ENCODE data around the gene TBC1D23.

The TBC1D23 gene

DNA sequence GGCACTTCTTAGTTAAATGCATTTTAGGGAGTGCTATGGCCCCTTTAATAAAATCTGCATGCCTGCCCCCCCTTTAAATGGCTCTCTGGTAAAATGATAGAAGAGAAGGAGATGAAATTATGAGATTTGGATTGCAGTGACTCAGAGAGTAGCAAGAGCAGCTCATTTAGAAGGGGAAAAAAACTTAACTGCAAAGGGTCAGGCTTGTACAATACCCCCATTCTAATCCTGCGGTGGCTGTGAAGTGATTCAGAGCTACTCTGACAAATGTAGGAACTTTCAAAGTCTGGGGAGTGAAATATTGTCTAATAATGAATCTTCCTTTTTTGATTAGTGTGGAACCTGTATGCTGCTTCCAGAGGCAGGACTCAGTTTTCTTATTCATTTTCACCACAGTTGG lies 44.1 kb upstream of the TBC1D23 start:
- H3K4me3 ChIP-seq (ENCODE audit: low read depth, low read length), result no peak overlapping the region
- no peak for TF ChIP-seq ZBTB20 (tag by site-specific recombination; IDR thresholded peaks at IDR 0.05)
- no peak for TF ChIP-seq ZSCAN23 (tag by site-specific recombination; IDR thresholded peaks at IDR 0.05)
- TF ChIP-seq BCL11A (tag by site-specific recombination; IDR thresholded peaks at IDR 0.05; ENCODE audit: low read depth), result no peak
- TF ChIP-seq ZBTB17 (tag by site-specific recombination; IDR thresholded peaks at IDR 0.05), result no peak
- no peak for TF ChIP-seq GLIS1 (tag by site-specific recombination; IDR thresholded peaks at IDR 0.05)
- no peaks in the 10 kb centered on the region for H3K36me3 ChIP-seq (ENCODE audit: control insufficient read depth in 2 of 2, insufficient read depth in 1 of 2, low read length in 2 of 2)
- H3K9me3 ChIP-seq (ENCODE audit: control insufficient read depth, insufficient read depth, low read depth, low read length), result no peaks in the 10 kb centered on the region
- POLR2A ChIA-PET, result no interaction called here
- CTCF ChIA-PET, result interaction anchor here (0.7 kb wide), 1 partner anchor 257 kb away, joined by 3 read pairs; no protein-coding TSS in a partner anchor
- no peak overlapping the region for H3K27ac ChIP-seq (ENCODE audit: extremely low read depth, low read depth, low read length)
- H3K4me1 ChIP-seq (ENCODE audit: control insufficient read depth, insufficient read depth, low read length), result no peaks in the 10 kb centered on the region

- Histone ChIP-seq H3K9me3 (ENCODE audit: control insufficient read depth, insufficient read depth, low read depth, low read length) (no peaks in the 10 kb centered on the region), H3K4me3 (ENCODE audit: low read depth, low read length) (no peak overlapping the region), H3K4me1 (ENCODE audit: control insufficient read depth, insufficient read depth, low read length) (no peaks in the 10 kb centered on the region), H3K27ac (ENCODE audit: extremely low read depth, low read depth, low read length) (no peak overlapping the region), H3K36me3 (ENCODE audit: control insufficient read depth in 2 of 2, insufficient read depth in 1 of 2, low read length in 2 of 2) (no peaks in the 10 kb centered on the region)
- TF ChIP-seq, protein P1, sequence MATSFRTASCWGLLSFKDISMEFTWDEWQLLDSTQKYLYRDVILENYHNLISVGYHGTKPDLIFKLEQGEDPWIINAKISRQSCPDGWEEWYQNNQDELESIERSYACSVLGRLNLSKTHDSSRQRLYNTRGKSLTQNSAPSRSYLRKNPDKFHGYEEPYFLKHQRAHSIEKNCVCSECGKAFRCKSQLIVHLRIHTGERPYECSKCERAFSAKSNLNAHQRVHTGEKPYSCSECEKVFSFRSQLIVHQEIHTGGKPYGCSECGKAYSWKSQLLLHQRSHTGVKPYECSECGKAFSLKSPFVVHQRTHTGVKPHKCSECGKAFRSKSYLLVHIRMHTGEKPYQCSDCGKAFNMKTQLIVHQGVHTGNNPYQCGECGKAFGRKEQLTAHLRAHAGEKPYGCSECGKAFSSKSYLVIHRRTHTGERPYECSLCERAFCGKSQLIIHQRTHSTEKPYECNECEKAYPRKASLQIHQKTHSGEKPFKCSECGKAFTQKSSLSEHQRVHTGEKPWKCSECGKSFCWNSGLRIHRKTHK (tag by site-specific recombination; IDR thresholded peaks at IDR 0.05), result no peak
- TF ChIP-seq ZNF10 (tag by site-specific recombination; IDR thresholded peaks at IDR 0.05) (no peak), ZNF132 (tag by site-specific recombination; IDR thresholded peaks at IDR 0.05; ENCODE audit: borderline replicate concordance) (no peak), ZNF501 (tag by site-specific recombination; IDR thresholded peaks at IDR 0.05) (no peak), ZFP41 (tag by site-specific recombination; IDR thresholded peaks at IDR 0.05; ENCODE audit: borderline replicate concordance) (no peak), RBAK (tag by site-specific recombination; IDR thresholded peaks at IDR 0.05) (no peak), ZNF223 (tag by site-specific recombination; IDR thresholded peaks at IDR 0.05) (no peak), ZNF701 (tag by site-specific recombination; IDR thresholded peaks at IDR 0.05) (no peak), ZNF335 (tag by site-specific recombination; conservative IDR thresholded peaks at IDR 0.05) (no peak), ZNF292 (tag by site-specific recombination; IDR thresholded peaks at IDR 0.05; ENCODE audit: borderline replicate concordance, low read depth) (no peak), EGR2 (tag by site-specific recombination; IDR thresholded peaks at IDR 0.05; ENCODE audit: low read depth) (no peak), PRDM4 (tag by site-specific recombination; IDR thresholded peaks at IDR 0.05) (no peak), ZNF621 (tag by site-specific recombination; IDR thresholded peaks at IDR 0.05) (no peak), ZBTB17 (tag by site-specific recombination; IDR thresholded peaks at IDR 0.05) (no peak), GLIS2 (tag by site-specific recombination; IDR thresholded peaks at IDR 0.05) (no peak)
- TF ChIP-seq, protein P2, sequence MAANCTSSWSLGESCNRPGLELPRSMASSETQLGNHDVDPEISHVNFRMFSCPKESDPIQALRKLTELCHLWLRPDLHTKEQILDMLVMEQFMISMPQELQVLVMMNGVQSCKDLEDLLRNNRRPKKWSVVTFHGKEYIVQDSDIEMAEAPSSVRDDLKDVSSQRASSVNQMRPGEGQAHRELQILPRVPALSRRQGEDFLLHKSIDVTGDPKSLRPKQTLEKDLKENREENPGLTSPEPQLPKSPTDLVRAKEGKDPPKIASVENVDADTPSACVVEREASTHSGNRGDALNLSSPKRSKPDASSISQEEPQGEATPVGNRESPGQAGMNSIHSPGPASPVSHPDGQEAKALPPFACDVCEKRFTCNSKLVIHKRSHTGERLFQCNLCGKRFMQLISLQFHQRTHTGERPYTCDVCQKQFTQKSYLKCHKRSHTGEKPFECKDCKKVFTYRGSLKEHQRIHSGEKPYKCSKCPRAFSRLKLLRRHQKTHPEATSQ (tag by site-specific recombination; IDR thresholded peaks at IDR 0.05), result no peak
- TF ChIP-seq, protein P3, sequence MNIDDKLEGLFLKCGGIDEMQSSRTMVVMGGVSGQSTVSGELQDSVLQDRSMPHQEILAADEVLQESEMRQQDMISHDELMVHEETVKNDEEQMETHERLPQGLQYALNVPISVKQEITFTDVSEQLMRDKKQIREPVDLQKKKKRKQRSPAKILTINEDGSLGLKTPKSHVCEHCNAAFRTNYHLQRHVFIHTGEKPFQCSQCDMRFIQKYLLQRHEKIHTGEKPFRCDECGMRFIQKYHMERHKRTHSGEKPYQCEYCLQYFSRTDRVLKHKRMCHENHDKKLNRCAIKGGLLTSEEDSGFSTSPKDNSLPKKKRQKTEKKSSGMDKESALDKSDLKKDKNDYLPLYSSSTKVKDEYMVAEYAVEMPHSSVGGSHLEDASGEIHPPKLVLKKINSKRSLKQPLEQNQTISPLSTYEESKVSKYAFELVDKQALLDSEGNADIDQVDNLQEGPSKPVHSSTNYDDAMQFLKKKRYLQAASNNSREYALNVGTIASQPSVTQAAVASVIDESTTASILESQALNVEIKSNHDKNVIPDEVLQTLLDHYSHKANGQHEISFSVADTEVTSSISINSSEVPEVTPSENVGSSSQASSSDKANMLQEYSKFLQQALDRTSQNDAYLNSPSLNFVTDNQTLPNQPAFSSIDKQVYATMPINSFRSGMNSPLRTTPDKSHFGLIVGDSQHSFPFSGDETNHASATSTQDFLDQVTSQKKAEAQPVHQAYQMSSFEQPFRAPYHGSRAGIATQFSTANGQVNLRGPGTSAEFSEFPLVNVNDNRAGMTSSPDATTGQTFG (tag by site-specific recombination; IDR thresholded peaks at IDR 0.05; ENCODE audit: borderline replicate concordance), result no peak
- CTCF ChIA-PET, result no interaction called here
- POLR2A ChIA-PET, result no interaction called here
Measured at GRCh38 chr3:100221159-100221558, 39.6 kb upstream of the TBC1D23 start.
